ENCODE measurements around the gene TERT.
"Not testable (repeated sequence)": the region's sequence is repeated elsewhere in the genome, so short reads cannot be mapped to it uniquely, and the experiment has no call there.

Gene TERT

GRCh38 chr5:1326532-1326875 lies 31.6 kb upstream of the TERT start:
- Mint-ChIP-seq H3K4me1 (peaks cover 24% of the 10 kb centered on the region), H3K27ac (peak overlapping the region; percentile 48), H3K36me3 (peaks cover 28% of the 10 kb centered on the region)
- H3K4me3 Mint-ChIP-seq; H3K27me3 Mint-ChIP-seq; ATAC-seq (ENCODE audit: low read depth); DNase-seq (ENCODE audit: low spot score in 2 of 2); H3K9me3 Mint-ChIP-seq: not testable (repeated sequence)

- Mint-ChIP-seq H3K27ac (peak overlapping the region; percentile 9), H3K4me1 (peaks cover 24% of the 10 kb centered on the region), H3K9me3 (no peaks in the 10 kb centered on the region), H3K36me3 (peaks cover 33% of the 10 kb centered on the region), H3K4me3 (no peak overlapping the region), H3K27me3 (no peaks in the 10 kb centered on the region)
- no peak for DNase-seq (ENCODE audit: low spot score in 2 of 2)
- no peak for ATAC-seq (ENCODE audit: low read depth)
Observed at GRCh38 chr5:1325870-1326531, 31.1 kb upstream of the TERT start.

GRCh38 chr5:1325191-1325741 lies 30.4 kb upstream of the TERT start:
- peaks cover 24% of the 10 kb centered on the region for H3K4me1 Mint-ChIP-seq
- H3K4me3 Mint-ChIP-seq, result no peak overlapping the region
- H3K36me3 Mint-ChIP-seq, result peaks cover 36% of the 10 kb centered on the region
- no peaks in the 10 kb centered on the region for H3K27me3 Mint-ChIP-seq
- H3K27ac Mint-ChIP-seq, result no peak overlapping the region
- no peaks in the 10 kb centered on the region for H3K9me3 Mint-ChIP-seq
- DNase-seq (ENCODE audit: low spot score in 2 of 2) (no peak), ATAC-seq (ENCODE audit: low read depth) (no peak)

GRCh38 chr5:1324719-1325190 lies 29.9 kb upstream of the TERT start:
- DNase-seq (ENCODE audit: low spot score in 2 of 2) (no peak), ATAC-seq (ENCODE audit: low read depth) (no peak)

GRCh38 chr5:1324301-1324700 lies 29.4 kb upstream of the TERT start:
- peaks cover 38% of the 10 kb centered on the region for H3K36me3 Mint-ChIP-seq
- H3K27ac Mint-ChIP-seq, result no peak overlapping the region
- H3K9me3 Mint-ChIP-seq, result no peaks in the 10 kb centered on the region
- H3K27me3 Mint-ChIP-seq, result no peaks in the 10 kb centered on the region
- DNase-seq (ENCODE audit: low spot score in 2 of 2) (no peak), ATAC-seq (ENCODE audit: low read depth) (no peak)
- H3K4me1 Mint-ChIP-seq, result peaks cover 24% of the 10 kb centered on the region
- no peak overlapping the region for H3K4me3 Mint-ChIP-seq

More at GRCh38 chr5:1324719-1325190, 29.9 kb upstream of the TERT start:
- Mint-ChIP-seq H3K4me3 (no peak overlapping the region), H3K4me1 (peaks cover 24% of the 10 kb centered on the region), H3K36me3 (peaks cover 36% of the 10 kb centered on the region), H3K27me3 (no peaks in the 10 kb centered on the region), H3K27ac (no peak overlapping the region), H3K9me3 (no peaks in the 10 kb centered on the region)

GRCh38 chr5:1323803-1324173 lies 28.9 kb upstream of the TERT start:
- no peak for ATAC-seq (ENCODE audit: low read depth)

GRCh38 chr5:1322955-1323802 lies 28.3 kb upstream of the TERT start:
- H3K27me3 Mint-ChIP-seq, result no peaks in the 10 kb centered on the region
- ATAC-seq (ENCODE audit: low read depth), result no peak

More at GRCh38 chr5:1323803-1324173, 28.9 kb upstream of the TERT start:
- no peak for DNase-seq (ENCODE audit: low spot score in 2 of 2)
- peaks cover 39% of the 10 kb centered on the region for H3K36me3 Mint-ChIP-seq
- no peak overlapping the region for H3K4me3 Mint-ChIP-seq
- peaks cover 23% of the 10 kb centered on the region for H3K4me1 Mint-ChIP-seq
- no peaks in the 10 kb centered on the region for H3K27me3 Mint-ChIP-seq
- no peak overlapping the region for H3K27ac Mint-ChIP-seq
- H3K9me3 Mint-ChIP-seq, result no peaks in the 10 kb centered on the region

GRCh38 chr5:1322036-1322900 lies 27.4 kb upstream of the TERT start:
- Mint-ChIP-seq H3K4me1 (peaks cover 14% of the 10 kb centered on the region), H3K27ac (no peak overlapping the region)

More at GRCh38 chr5:1322955-1323802, 28.3 kb upstream of the TERT start:
- Mint-ChIP-seq H3K4me1 (peaks cover 17% of the 10 kb centered on the region), H3K36me3 (peaks cover 37% of the 10 kb centered on the region), H3K27ac (no peak overlapping the region), H3K4me3 (no peak overlapping the region), H3K9me3 (no peaks in the 10 kb centered on the region)
- no peak for DNase-seq (ENCODE audit: low spot score in 2 of 2)

GRCh38 chr5:1321576-1321975 lies 26.7 kb upstream of the TERT start:
- DNase-seq (ENCODE audit: low spot score in 2 of 2) (no peak), ATAC-seq (ENCODE audit: low read depth) (no peak)
- H3K4me1 Mint-ChIP-seq, result peaks cover 12% of the 10 kb centered on the region
- no peak overlapping the region for H3K4me3 Mint-ChIP-seq
- H3K27me3 Mint-ChIP-seq, result no peaks in the 10 kb centered on the region
- H3K9me3 Mint-ChIP-seq, result no peaks in the 10 kb centered on the region
- H3K27ac Mint-ChIP-seq, result peak overlapping the region; percentile 18
- peaks cover 27% of the 10 kb centered on the region for H3K36me3 Mint-ChIP-seq

More at GRCh38 chr5:1322036-1322900, 27.4 kb upstream of the TERT start:
- no peak for ATAC-seq (ENCODE audit: low read depth)
- Mint-ChIP-seq H3K27me3 (no peaks in the 10 kb centered on the region), H3K9me3 (no peaks in the 10 kb centered on the region), H3K4me3 (no peak overlapping the region), H3K36me3 (peaks cover 34% of the 10 kb centered on the region)
- no peak for DNase-seq (ENCODE audit: low spot score in 2 of 2)

- ATAC-seq (ENCODE audit: low read depth) (no peak), DNase-seq (ENCODE audit: low spot score in 2 of 2) (no peak)
- no peaks in the 10 kb centered on the region for H3K27me3 Mint-ChIP-seq
- peaks cover 21% of the 10 kb centered on the region for H3K36me3 Mint-ChIP-seq
- H3K9me3 Mint-ChIP-seq, result no peaks in the 10 kb centered on the region
- no peak overlapping the region for H3K27ac Mint-ChIP-seq
- peaks cover 13% of the 10 kb centered on the region for H3K4me1 Mint-ChIP-seq
- H3K4me3 Mint-ChIP-seq, result no peak overlapping the region
Observed at GRCh38 chr5:1320436-1321344, 25.8 kb upstream of the TERT start.

GRCh38 chr5:1319436-1320256 lies 24.8 kb upstream of the TERT start:
- Mint-ChIP-seq H3K4me3 (no peak overlapping the region), H3K4me1 (peaks cover 13% of the 10 kb centered on the region), H3K9me3 (no peaks in the 10 kb centered on the region), H3K27me3 (no peaks in the 10 kb centered on the region), H3K27ac (no peak overlapping the region), H3K36me3 (peaks cover 21% of the 10 kb centered on the region)
- ATAC-seq (ENCODE audit: low read depth) (no peak), DNase-seq (ENCODE audit: low spot score in 2 of 2) (no peak)

- DNase-seq (ENCODE audit: low spot score in 2 of 2) (no peak), ATAC-seq (ENCODE audit: low read depth) (no peak)
- no peak overlapping the region for H3K27ac Mint-ChIP-seq
- no peaks in the 10 kb centered on the region for H3K9me3 Mint-ChIP-seq
- no peak overlapping the region for H3K4me3 Mint-ChIP-seq
- peaks cover 21% of the 10 kb centered on the region for H3K36me3 Mint-ChIP-seq
- H3K4me1 Mint-ChIP-seq, result peaks cover 13% of the 10 kb centered on the region
- H3K27me3 Mint-ChIP-seq, result no peaks in the 10 kb centered on the region
Observed at GRCh38 chr5:1318659-1319251, 23.9 kb upstream of the TERT start.
